Measurements from ENCODE around the gene PPP4R3A.
"Not testable (repeated sequence)": the region's sequence is repeated elsewhere in the genome, so short reads cannot be mapped to it uniquely, and the experiment has no call there.

The PPP4R3A gene

DNA sequence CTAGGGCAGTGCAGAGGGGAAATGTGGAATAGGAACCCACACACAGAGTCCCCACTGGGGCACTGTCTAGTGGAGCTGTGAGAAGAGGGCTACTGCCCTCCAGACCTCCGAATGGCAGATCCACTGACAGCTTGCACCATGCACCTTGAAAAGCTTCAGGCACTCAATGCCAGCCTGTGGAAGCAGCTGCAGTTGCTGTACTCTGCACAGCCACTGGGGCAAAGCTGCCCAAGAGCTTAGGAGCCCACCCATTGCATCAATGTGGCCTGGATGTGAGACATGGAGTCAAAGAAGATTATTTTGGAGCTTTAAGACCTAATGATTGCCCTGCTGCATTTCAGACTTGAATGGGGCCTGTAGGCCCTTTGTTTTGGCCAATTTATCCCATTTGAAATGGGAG, 70.8 kb downstream of the PPP4R3A start:
- DNase-seq (ENCODE audit: low spot score) = no peak

DNA sequence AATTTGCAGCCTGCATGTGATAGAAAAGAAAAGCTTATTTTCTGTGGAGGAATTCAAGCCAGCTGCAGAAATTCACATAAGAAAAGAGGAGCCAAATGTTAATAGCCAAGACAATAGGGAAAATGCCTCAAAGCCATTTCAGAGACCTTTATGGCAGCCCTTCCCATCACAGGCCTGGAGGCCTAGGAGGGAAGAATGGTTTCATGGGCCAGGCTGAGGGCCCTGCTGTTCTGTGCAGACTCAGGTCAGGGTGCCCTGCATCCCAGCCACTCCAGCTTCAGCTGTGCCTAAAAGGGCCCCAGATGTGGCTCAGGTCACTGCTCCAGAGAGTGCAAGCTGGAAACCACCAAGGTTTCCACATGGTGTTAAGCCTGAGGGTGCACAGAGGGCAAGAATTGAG, 71.3 kb downstream of the PPP4R3A start:
- no peak for DNase-seq (ENCODE audit: low spot score)

DNA sequence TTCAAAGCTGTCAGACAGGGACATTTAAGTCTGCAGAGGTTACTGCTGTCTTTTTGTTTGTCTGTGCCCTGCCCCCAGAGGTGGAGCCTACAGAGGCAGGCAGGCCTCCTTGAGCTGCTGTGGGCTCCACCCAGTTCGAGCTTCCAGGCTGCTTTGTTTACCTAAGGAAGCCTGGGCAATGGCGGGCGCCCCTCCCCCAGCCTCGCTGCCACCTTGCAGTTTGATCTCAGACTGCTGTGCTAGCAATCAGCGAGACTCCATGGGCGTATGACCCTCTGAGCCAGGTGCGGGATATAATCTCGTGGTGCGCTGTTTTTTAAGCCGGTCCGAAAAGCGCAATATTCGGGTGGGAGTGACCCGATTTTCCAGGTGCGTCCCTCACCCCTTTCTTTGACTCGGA, 73.8 kb downstream of the PPP4R3A start:
- DNase-seq (ENCODE audit: low spot score) = not testable (repeated sequence)

DNA sequence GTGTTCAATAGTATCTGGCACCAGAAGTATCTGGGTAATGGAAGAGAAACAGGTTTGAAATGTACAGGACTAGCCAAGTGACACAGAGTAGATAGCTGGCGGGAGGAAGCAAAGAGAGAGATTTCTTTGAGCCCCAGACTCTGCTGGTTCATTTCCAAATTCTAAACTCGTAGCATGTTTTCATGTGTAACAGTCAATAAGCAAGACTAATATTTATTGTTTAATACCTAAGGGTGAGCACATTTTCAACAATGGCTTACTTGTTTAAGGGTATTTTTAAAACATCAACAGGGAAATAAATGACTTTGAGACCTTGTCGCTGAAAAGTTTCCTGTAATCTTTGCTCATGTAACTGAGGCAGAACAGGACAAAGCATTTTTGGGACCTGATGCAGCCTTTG, 80.7 kb downstream of the PPP4R3A start:
- no peak for DNase-seq (ENCODE audit: low spot score)

DNA sequence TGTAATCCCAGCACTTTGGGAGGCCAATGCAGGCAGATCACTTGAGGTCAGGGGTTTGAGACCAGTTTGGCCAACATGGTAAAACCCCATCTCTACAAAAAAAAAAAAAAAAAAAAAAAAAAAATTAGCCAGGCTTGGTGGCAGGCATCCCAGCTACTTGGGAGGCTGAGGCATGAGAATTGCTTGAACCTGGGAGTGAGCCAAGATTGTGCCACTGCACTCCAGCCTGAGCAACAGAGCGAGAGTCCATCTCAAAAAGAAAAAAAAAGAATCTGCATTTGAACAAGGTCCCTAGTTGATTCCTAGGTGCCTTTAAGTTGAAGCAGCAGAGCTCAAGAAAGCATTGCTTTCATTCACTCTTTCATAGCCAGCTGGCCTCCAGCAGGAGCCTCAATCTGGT, 81.2 kb downstream of the PPP4R3A start:
- not testable (repeated sequence) for DNase-seq (ENCODE audit: low spot score)

DNA sequence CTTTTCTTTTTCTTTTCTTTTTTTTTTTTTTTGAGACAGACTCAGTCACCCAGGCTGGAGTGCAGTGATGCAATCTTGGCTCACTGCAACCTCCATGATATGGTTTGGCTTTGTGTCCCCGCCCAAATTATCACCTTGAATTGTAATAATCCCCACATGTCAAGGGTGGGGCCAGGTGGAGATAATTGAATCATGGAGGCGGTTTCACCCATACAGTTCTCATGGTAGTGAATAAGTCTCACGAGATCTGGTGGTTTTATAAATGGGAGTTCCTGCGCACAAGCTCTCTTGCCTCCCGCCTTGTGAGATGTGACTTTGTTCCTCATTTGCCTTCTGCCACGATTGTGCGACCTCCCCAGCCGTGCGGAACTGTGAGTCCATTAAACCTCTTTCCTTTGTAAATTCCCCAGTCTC, 84.6 kb downstream of the PPP4R3A start:
- not testable (repeated sequence) for DNase-seq (ENCODE audit: low spot score)

DNA sequence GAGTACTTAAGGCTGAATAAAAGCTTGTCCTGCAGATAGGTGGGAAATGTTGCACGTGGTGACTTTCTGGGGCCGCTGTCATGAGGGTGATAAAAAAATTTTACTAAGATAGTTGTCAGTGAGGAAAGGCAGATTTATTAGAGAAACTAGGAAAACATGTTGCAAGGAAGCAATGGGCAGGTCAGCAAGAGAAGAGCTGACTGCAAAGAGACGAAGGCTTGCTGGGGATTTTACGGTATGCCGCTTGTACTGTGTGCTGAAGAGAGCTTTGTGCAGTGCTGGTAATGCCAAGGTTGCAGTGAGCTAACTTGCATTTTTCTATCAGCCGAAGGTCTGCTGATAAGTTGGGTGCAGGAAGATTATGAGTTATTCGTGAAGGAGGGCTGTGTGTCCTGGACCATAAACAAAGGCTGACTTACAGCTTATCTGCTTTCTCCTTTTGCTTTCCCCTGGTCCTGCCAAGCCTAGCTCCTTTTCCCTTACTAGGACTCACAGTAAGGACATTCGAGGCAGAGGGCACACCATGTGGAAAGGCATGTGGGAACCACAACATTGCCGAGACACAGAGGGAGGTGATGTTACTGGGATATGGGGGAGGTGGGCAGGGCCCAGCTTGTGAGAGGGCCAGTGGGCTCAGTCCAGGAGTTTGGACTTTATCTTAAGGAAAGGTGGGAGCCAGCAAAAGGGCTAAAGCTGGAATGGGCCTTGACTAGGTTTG, 85.1 kb downstream of the PPP4R3A start:
- DNase-seq (ENCODE audit: low spot score) = no peak

DNA sequence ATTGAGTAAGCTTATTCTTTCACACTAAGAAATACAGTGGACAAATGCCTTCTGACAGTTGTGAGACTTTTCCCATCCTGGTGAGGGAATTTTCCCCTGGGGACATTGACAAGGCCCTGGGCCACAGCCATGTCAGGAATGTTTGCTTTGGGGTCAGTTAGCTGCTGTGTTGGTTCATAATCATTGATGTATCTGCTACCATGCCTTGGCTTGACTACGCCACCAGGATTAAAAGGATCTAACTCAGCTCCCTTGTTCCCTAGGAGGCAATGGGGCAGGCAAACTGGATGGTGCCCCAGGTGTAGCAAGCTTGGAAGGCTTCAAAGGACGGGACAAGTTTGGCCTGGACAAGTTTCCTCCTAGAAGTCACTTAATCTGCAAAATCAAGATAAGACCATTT, 89.4 kb downstream of the PPP4R3A start:
- DNase-seq (ENCODE audit: low spot score) = no peak

DNA sequence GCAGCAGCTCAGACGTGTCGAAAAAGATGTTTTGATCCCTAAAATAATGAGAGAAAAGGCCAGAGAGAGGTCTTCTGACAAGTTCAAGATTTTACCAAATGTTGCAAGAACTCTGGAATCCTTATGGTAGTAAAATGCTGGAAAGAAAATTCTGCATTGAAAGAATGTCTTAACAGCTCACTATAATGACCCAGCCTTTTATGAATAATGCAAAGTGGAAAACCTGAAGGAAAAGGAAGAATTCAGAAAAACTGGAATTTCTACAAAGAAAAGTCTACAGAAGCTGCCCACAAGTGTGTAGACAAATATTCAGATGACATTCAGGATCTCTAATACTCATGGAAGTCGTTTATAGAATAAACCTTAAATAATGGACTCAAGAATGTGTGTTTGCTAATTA, 90.7 kb downstream of the PPP4R3A start:
- no peak for DNase-seq (ENCODE audit: low spot score)

DNA sequence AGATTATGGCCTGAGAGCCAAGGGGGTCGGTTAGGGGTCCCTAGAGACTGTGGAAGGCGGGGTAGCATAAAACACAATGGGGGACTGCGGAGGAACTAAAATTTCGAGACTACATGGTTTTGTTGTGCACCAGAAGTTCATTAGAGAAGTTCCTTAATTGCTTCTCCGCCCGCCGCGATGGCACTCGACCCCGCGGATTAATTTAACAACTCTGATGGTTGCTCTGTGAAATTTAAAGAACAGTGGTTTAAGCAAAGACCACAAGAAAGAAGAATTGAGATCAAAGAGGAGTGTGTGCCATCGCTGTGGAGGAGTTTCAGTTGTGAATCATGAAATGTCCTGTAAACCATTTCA, 91.1 kb downstream of the PPP4R3A start:
- no peak for DNase-seq (ENCODE audit: low spot score)

DNA sequence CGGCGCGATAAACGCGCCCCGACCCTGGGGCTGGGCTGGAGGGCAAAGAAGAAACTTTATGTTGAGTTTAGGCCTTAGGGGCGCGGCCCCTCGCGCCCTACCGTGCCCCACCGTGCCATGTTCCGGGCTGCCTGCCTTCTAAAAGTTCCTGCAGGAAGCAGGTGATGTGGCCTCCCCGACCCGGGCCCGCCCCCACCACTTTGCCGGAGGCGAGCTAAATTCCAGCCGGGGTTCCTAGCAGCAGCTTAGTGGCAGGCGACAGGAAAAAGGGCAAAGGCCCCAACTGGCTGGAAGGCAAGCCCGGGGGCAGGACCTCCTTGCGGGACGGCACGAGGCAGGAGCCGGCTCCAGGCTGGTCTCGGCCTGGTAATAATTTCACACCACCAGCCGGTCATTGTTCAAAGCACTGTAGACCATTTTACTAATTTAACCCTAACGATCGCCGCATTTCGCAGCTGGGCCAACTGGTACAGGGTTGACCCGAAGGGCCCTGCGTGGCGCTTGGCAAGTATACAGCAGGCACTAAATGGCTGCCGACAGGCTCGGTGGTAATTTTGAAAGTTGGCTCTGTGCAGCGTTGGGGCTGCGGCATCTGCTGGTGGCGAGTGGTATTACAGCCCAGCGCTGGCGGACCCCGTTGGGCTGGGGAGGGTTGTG, 91.6 kb downstream of the PPP4R3A start:
- peak; percentile 32 for DNase-seq (ENCODE audit: low spot score)

DNA sequence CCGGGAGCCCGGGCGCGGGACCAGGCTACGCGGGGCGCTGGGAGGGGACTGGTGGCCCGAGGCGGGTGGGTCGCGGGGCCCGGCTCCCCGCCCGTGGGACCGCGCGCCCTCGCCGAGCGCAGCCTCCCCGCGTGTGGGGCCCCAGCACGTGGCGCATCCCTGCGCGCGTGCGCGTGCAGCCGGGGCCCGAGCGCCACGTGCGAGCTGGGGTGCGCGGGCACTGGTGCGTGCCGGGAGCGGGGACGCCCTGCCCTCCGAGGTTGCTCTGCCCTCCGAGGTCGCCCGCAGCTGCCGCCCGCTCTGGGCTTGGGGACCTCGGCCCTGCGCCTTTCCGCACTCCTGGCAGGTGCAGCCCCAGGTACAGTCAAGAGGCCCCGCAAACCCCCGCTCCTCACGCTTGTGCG, 92.1 kb downstream of the PPP4R3A start:
- DNase-seq (ENCODE audit: low spot score) = peak; percentile 25

DNA sequence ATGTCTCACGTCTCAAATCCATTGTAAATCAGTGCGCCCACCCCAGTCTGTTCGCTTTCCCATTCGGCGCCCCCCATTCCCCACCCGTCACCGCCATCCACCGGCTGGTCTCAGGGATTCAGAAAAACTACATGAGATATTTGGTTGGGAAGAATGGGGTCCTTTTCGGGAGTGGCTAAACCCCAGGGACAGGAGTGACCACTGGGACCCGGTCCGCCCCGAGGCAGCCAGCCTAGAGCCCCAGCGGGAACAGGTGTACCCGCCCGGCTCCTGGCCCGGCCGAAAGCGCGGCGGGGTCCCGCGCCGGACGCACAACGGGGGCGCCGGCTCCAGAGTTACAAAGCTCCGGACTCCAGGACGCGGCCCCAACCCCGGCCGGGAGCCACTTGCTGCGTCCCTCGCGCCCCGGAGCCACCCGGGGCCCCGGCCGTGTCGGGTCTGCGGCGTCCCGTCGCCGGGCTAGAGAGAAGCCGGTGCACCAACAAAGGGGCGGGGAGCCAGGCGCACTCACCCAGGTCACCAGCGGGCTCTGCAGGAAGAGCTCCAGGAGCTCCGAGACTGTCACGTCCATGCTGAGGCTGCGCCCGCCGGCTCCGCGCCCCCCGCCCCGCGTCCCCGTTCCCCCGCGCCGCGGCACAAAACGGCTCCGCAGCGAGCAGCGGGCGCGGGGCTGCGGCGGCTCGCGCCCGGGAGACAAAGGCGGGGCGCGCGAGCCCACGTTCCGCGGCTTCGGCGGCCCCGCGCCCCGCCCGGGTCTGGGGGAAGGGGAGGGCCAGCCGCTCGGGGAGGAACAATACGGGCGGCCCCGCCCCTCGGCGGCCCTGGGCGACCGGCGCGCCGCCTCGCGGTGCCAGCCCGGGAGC, 92.8 kb downstream of the PPP4R3A start, which contains the start of gene CCDC88C:
CCDC88C (minus strand) TSS at position 701 of the 863 bp plus-strand sequence; CDS start at position 571, 130 bp downstream.
- DNase-seq (ENCODE audit: low spot score) = peak; percentile 27

DNA sequence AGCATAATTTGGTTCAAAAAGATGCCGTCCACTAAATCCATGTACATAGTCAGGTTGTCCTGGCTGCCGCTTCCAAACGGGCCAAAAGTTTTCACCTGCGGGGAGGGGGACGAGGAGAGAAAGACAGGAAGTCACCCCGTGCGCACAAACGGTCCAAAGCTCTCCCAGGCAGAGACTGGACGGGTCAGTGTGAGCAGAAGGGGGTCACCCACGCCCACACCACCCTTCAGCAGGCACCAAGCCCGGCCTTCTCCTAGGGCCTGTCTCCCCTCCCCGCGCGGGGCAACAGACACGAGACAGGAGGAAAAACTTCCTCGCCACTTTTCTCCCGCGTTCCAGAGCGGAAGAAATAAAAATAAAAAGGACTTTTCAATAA, 93.4 kb downstream of the PPP4R3A start:
- no peak for DNase-seq (ENCODE audit: low spot score)

DNA sequence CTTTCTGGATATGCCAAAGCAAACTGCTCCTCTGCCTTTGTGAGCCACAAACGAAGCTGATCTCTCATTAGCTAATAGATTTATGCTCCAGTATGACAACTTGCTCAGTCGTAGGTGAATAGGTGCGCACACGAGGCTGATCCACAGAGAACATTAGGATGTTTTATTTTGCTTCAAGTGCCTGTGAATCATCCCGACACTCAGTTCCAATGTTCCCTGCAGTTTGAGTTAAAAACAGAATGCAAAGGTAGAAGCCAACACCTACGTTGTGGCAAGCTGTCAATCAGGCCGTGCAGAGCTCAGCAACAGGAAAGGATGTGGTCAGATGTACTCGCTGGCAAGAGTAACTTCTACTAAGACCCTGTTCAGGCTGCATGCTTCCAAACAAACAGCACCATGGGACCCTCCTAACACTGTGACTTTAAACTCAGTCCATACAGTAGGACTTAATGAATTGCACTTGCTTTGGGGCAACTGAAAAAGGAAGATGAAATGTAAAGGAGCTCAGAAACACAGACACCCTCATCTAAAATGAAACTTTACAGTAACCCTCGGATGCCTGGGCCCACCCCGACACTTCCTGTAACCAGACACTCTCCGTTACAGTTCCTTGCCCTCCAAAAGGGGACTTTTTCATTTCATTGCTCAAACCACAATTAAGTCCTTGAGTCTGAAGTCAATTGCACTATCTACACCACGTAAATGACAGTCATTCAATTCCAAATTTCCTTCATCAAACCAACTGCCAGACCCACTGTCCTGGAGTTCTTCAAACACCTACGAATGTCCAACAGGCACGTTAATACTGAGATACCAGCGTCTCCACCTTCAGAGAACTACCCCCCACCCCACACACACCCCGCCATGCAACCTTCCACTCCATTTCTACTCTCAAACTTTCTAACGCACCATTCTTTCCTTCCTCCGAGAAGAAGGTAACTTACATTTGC, 94.0 kb downstream of the PPP4R3A start:
- DNase-seq (ENCODE audit: low spot score) = no peak

DNA sequence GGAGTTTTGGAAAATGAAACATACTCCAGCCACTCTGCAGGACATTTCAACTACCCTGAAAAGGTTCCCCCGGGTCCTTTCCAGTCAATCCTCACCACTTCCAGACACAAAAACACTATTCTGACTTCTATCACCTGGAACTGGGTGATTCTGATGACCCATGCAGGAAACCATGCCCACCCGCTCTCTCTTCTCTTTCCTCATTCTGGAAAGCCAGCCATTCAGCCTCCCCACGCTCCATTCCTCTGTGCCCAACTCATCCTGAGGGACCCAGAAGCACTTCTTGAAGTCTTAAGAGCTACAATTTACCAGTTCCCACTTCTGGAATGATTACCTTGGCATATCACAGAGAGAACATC, 95.7 kb downstream of the PPP4R3A start:
- no peak for DNase-seq (ENCODE audit: low spot score)

DNA sequence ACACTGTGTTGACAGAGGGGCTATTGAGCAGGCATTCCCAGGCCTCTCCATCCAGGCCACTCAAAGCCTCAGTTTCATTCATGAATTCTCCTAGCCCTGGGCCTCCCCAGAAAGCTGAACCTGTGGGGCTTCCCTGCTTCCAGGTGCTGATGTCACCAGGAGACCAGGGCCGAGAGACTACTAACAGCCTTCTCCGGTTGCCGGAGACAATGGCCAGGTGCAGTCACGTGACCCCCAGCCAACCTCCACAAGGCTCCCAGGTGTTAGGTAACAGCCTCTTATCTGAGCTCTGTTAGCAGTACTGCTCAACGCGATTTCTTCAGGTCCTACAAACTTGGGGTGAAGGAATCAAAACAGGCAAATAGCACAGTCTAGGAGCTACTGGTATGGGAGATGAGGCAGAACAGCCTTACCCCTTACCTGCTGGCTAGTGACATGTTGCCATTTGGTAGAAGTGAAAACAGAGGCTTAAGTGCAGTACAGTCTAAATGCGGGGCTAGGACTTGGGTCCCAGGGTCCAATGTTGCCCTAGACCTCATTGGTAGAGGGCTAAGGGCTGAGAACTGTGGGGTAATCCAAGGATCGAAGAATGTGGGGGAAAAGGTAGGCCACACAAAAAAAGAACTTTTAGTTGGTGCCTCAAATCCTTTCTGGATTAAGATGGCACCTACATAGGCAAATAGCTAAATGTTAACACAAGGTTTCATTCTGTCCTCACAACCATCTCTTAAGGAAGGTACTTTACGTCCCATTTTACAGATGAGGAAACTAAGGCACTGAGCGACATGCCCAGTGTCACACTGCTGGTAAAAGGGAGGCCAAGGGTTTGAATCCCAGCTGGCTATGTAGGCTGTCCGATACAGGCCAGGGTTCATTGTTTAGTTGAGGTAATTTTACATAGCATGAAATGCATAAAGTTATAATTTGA, 96.3 kb downstream of the PPP4R3A start:
- DNase-seq (ENCODE audit: low spot score) = no peak

DNA sequence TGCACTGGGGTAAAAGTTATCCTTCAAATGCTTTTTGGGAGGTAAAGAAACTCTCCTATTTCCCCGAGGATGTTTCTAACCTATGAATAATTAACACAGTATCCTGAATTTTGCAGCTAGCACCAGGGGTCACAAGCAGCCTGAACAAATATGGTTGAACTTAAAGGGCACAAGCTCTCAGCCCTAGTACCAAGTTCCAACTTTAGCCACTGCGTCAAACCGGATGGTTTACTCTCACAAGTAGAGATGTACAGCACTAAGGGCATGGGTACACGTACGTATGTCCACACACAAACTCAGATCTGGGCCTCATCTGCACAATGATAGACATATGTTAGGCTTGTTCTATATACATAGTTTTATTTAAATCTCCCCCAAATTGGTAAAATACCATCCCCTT, 97.2 kb downstream of the PPP4R3A start:
- DNase-seq (ENCODE audit: low spot score) = no peak

DNA sequence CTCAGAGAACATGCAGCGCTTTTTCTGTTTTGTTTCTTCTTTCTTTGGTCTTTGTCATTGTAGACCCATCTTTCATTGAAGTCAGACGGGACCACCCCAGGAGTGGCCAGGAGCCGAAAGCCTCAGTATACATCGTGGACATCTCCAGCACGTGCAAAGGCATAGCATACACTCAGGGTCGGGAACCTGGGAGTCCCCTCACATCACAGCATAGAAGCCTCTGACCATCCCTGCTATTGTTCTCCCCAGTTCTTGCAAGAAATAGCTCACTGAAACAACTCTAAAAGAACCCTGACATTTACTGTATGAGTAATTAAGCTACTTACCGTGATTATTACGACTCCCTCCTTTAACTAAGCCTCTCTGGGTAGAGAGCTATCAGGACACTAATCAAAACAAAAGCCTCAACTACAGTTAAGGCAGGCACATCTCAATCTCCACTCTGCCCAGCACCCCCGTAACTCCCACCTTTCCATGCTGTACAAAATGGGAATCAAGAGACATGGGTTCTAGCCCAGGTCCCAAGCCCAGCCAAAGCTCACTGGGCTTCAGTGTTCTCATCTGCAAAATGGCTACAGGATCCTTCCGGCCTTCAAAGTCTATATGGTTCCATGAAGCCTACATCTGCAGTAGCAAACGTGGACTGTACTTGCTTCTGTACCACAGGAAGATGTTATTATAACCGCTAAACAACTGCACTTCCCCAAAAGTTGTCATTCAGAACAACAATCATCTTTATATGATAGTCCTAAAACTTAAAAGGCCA, 99.2 kb downstream of the PPP4R3A start:
- no peak for DNase-seq (ENCODE audit: low spot score)

All from SK-N-DZ (cell line).